Memory B cell (primary cell): ENCODE results near the gene SLC32A1.

Experiments
- ATAC-seq: fragments of 150-1000 bp; cut with Tn5 transposase; 2 replicates; pipeline ENCODE4 v1.10.0; 2021; ENCODE audit warnings: low read depth, mild to moderate bottlenecking, moderate library complexity
- DNase-seq, 2 donors: peaks; one replicate each; pipeline ENCODE4 v3.0.0; 2022; ENCODE audit warnings: low spot score in 2 of 2
- H3K27ac Mint-ChIP-seq: one replicate; pipeline ENCODE4 v1.8.0; 2022; ENCODE audit warnings: mild to moderate bottlenecking, moderate library complexity, mixed read lengths
- H3K27me3 Mint-ChIP-seq: one replicate; pipeline ENCODE4 v1.8.0; 2022; ENCODE audit warnings: mixed read lengths
- H3K36me3 Mint-ChIP-seq: one replicate; pipeline ENCODE4 v1.8.0; 2022; ENCODE audit warnings: mild to moderate bottlenecking, mixed read lengths
- H3K4me1 Mint-ChIP-seq: one replicate; pipeline ENCODE4 v1.8.0; 2022; ENCODE audit warnings: mixed read lengths
- H3K4me3 Mint-ChIP-seq: one replicate; pipeline ENCODE4 v1.8.0; 2022; ENCODE audit warnings: mild to moderate bottlenecking, moderate library complexity, mixed read lengths
- H3K9me3 Mint-ChIP-seq: one replicate; pipeline ENCODE4 v1.8.0; 2022; ENCODE audit warnings: mixed read lengths

Gene SLC32A1

GRCh38 chr20:38723848-38724625 is at the start of gene SLC32A1:
Gene SLC32A1 (plus strand): TSS chr20:38724486. CDS start chr20:38724725, 239 bp downstream.
- ATAC-seq (no peak), DNase-seq (peak in 1 of 2 donors; percentile 33)
- Mint-ChIP-seq H3K36me3 (peaks cover 7% of the 10 kb centered on the region), H3K4me1 (peaks cover 30% of the 10 kb centered on the region), H3K27ac (peak within 1 kb of the TSS; percentile 18), H3K27me3 (peaks cover 55% of the 10 kb centered on the region), H3K9me3 (peaks cover under 1% of the 10 kb centered on the region), H3K4me3 (peak within 1 kb of the TSS; percentile 43)

GRCh38 chr20:38674765-38675133 is 49.5 kb upstream of the SLC32A1 start:
- DNase-seq (no peak), ATAC-seq (no peak)
- H3K36me3 Mint-ChIP-seq: no peaks in the 10 kb centered on the region
- peak overlapping the region; percentile 81 for H3K4me3 Mint-ChIP-seq
- H3K4me1 Mint-ChIP-seq: peaks cover 5% of the 10 kb centered on the region
- no peak overlapping the region for H3K27ac Mint-ChIP-seq
- H3K27me3 Mint-ChIP-seq: peaks cover 27% of the 10 kb centered on the region
- no peaks in the 10 kb centered on the region for H3K9me3 Mint-ChIP-seq

- no peak for DNase-seq
- ATAC-seq: no peak
- peaks cover 1% of the 10 kb centered on the region for H3K9me3 Mint-ChIP-seq
- no peak overlapping the region for H3K4me3 Mint-ChIP-seq
- H3K4me1 Mint-ChIP-seq: peaks cover 5% of the 10 kb centered on the region
- peaks cover 24% of the 10 kb centered on the region for H3K27me3 Mint-ChIP-seq
- H3K27ac Mint-ChIP-seq: no peak overlapping the region
- no peaks in the 10 kb centered on the region for H3K36me3 Mint-ChIP-seq
Measured at GRCh38 chr20:38676576-38676975, 47.7 kb upstream of the SLC32A1 start.

- Mint-ChIP-seq H3K36me3 (no peaks in the 10 kb centered on the region), H3K4me3 (no peak overlapping the region), H3K27ac (no peak overlapping the region), H3K4me1 (no peaks in the 10 kb centered on the region), H3K9me3 (peaks cover 1% of the 10 kb centered on the region), H3K27me3 (peaks cover 16% of the 10 kb centered on the region)
- DNase-seq (peak in 1 of 2 donors; percentile 29), ATAC-seq (peak; percentile 41)
Measured at GRCh38 chr20:38680500-38681306, 43.6 kb upstream of the SLC32A1 start.

GRCh38 chr20:38685271-38685670 is 39.0 kb upstream of the SLC32A1 start:
- Mint-ChIP-seq H3K9me3 (peaks cover 1% of the 10 kb centered on the region), H3K4me1 (no peaks in the 10 kb centered on the region), H3K36me3 (no peaks in the 10 kb centered on the region), H3K4me3 (no peak overlapping the region), H3K27me3 (peaks cover 28% of the 10 kb centered on the region), H3K27ac (no peak overlapping the region)
- DNase-seq: no peak
- no peak for ATAC-seq

GRCh38 chr20:38685853-38686473 is 38.3 kb upstream of the SLC32A1 start:
- H3K36me3 Mint-ChIP-seq: no peaks in the 10 kb centered on the region
- H3K27ac Mint-ChIP-seq: no peak overlapping the region
- DNase-seq (peak in 1 of 2 donors; percentile 26), ATAC-seq (no peak)
- no peak overlapping the region for H3K4me3 Mint-ChIP-seq
- peaks cover 30% of the 10 kb centered on the region for H3K27me3 Mint-ChIP-seq
- peaks cover 1% of the 10 kb centered on the region for H3K9me3 Mint-ChIP-seq
- no peaks in the 10 kb centered on the region for H3K4me1 Mint-ChIP-seq

GRCh38 chr20:38692436-38693411 is 31.6 kb upstream of the SLC32A1 start:
- Mint-ChIP-seq H3K36me3 (peaks cover 1% of the 10 kb centered on the region), H3K27ac (no peak overlapping the region), H3K4me1 (no peaks in the 10 kb centered on the region), H3K27me3 (peaks cover 23% of the 10 kb centered on the region), H3K9me3 (peaks cover 2% of the 10 kb centered on the region), H3K4me3 (no peak overlapping the region)
- DNase-seq: peak; percentile 42 to 49
- ATAC-seq: peak; percentile 21

- no peak overlapping the region for H3K4me3 Mint-ChIP-seq
- peaks cover 2% of the 10 kb centered on the region for H3K9me3 Mint-ChIP-seq
- H3K4me1 Mint-ChIP-seq: no peaks in the 10 kb centered on the region
- H3K36me3 Mint-ChIP-seq: peaks cover 1% of the 10 kb centered on the region
- peaks cover 14% of the 10 kb centered on the region for H3K27me3 Mint-ChIP-seq
- DNase-seq: no peak
- no peak overlapping the region for H3K27ac Mint-ChIP-seq
- ATAC-seq: no peak
Measured at GRCh38 chr20:38697306-38697705, 27.0 kb upstream of the SLC32A1 start.

GRCh38 chr20:38698541-38698940 is 25.7 kb upstream of the SLC32A1 start:
- no peak for ATAC-seq
- no peaks in the 10 kb centered on the region for H3K4me1 Mint-ChIP-seq
- no peak overlapping the region for H3K4me3 Mint-ChIP-seq
- DNase-seq: no peak
- no peaks in the 10 kb centered on the region for H3K9me3 Mint-ChIP-seq
- H3K36me3 Mint-ChIP-seq: no peaks in the 10 kb centered on the region
- H3K27me3 Mint-ChIP-seq: peaks cover 17% of the 10 kb centered on the region
- no peak overlapping the region for H3K27ac Mint-ChIP-seq

- H3K4me1 Mint-ChIP-seq: no peaks in the 10 kb centered on the region
- H3K27ac Mint-ChIP-seq: no peak overlapping the region
- DNase-seq: no peak
- peaks cover 18% of the 10 kb centered on the region for H3K27me3 Mint-ChIP-seq
- ATAC-seq: no peak
- H3K36me3 Mint-ChIP-seq: no peaks in the 10 kb centered on the region
- no peaks in the 10 kb centered on the region for H3K9me3 Mint-ChIP-seq
- H3K4me3 Mint-ChIP-seq: no peak overlapping the region
Measured at GRCh38 chr20:38700141-38700540, 24.1 kb upstream of the SLC32A1 start.

GRCh38 chr20:38700926-38701325 is 23.4 kb upstream of the SLC32A1 start:
- Mint-ChIP-seq H3K27ac (no peak overlapping the region), H3K27me3 (peaks cover 17% of the 10 kb centered on the region), H3K9me3 (no peaks in the 10 kb centered on the region), H3K4me1 (no peaks in the 10 kb centered on the region), H3K4me3 (no peak overlapping the region), H3K36me3 (no peaks in the 10 kb centered on the region)
- no peak for DNase-seq
- ATAC-seq: no peak

- Mint-ChIP-seq H3K36me3 (no peaks in the 10 kb centered on the region), H3K4me3 (no peak overlapping the region), H3K9me3 (no peaks in the 10 kb centered on the region), H3K27ac (no peak overlapping the region), H3K4me1 (no peaks in the 10 kb centered on the region), H3K27me3 (peaks cover 18% of the 10 kb centered on the region)
- ATAC-seq: no peak
- DNase-seq: no peak
Measured at GRCh38 chr20:38703526-38703925, 20.8 kb upstream of the SLC32A1 start.

GRCh38 chr20:38704136-38704535 is 20.1 kb upstream of the SLC32A1 start:
- peaks cover 19% of the 10 kb centered on the region for H3K27me3 Mint-ChIP-seq
- no peak overlapping the region for H3K4me3 Mint-ChIP-seq
- ATAC-seq (no peak), DNase-seq (no peak)
- no peaks in the 10 kb centered on the region for H3K9me3 Mint-ChIP-seq
- H3K36me3 Mint-ChIP-seq: no peaks in the 10 kb centered on the region
- H3K4me1 Mint-ChIP-seq: no peaks in the 10 kb centered on the region
- H3K27ac Mint-ChIP-seq: no peak overlapping the region
